ENCODE measurements around the gene ALAD. TPM values are rescaled to one million over a fixed set of nuclear protein-coding genes. Genes with fewer than 3 reads are reported as not detected.

ALAD gene
- total RNA-seq, 1 experiment from 2014 or later: 21.0 TPM

- Histone ChIP-seq H3K79me2 (ENCODE audit: low read length) (no peaks in the 10 kb centered on the region), H3K9ac (ENCODE audit: low read length) (no peak overlapping the region), H3K9me3 (ENCODE audit: low read length) (no peaks in the 10 kb centered on the region), H3K4me1 (ENCODE audit: low read length) (no peaks in the 10 kb centered on the region), H3K27ac (ENCODE audit: low read length) (no peak overlapping the region), H3K9me2 (replicated peaks; ENCODE audit: insufficient read depth, low read length) (no peaks in the 10 kb centered on the region), H4K20me1 (ENCODE audit: insufficient read depth, low read depth, low read length) (no peaks in the 10 kb centered on the region), H2AFZ (ENCODE audit: low read length) (no peak overlapping the region), H3K4me2 (ENCODE audit: low read depth, low read length, poor library complexity, severe bottlenecking) (no peak overlapping the region), H3K4me3 (ENCODE audit: low read length) (no peak overlapping the region), H3K36me3 (ENCODE audit: insufficient read depth, low read length) (no peaks in the 10 kb centered on the region), H3K27me3 (ENCODE audit: low read length) (no peaks in the 10 kb centered on the region)
- no peak for DNase-seq
These were observed 36.1 kb downstream of the ALAD start for GRCh38 chr9:113364951-113365350.

DNA sequence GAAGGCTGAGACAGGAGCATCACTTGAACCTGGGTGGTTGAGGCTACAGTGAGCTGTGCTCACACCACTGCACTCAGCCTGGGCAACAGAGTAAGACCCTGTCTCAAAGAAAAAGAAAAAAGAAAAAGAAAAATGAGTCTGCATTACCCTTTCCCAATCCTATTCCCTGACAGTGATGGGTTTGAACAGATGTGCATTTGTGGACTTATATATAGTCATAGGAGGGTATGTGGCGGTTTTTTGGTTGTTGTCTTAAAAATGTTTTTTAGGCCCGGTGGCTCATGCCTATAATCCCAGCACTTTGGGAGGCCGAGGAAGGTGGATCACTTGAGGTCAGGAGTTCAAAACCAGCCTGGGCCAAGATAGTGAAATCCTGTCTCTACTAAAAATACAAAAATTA lies 37.7 kb downstream of the ALAD start:
- Histone ChIP-seq H3K9ac (ENCODE audit: low read length) (no peak overlapping the region), H2AFZ (ENCODE audit: low read length) (no peak overlapping the region), H4K20me1 (ENCODE audit: insufficient read depth, low read depth, low read length) (no peaks in the 10 kb centered on the region), H3K36me3 (ENCODE audit: insufficient read depth, low read length) (no peaks in the 10 kb centered on the region), H3K27ac (ENCODE audit: low read length) (no peak overlapping the region), H3K27me3 (ENCODE audit: low read length) (no peaks in the 10 kb centered on the region), H3K9me3 (ENCODE audit: low read length) (no peaks in the 10 kb centered on the region), H3K9me2 (replicated peaks; ENCODE audit: insufficient read depth, low read length) (no peaks in the 10 kb centered on the region), H3K4me1 (ENCODE audit: low read length) (no peaks in the 10 kb centered on the region), H3K4me3 (ENCODE audit: low read length) (no peak overlapping the region), H3K4me2 (ENCODE audit: low read depth, low read length, poor library complexity, severe bottlenecking) (no peak overlapping the region), H3K79me2 (ENCODE audit: low read length) (no peaks in the 10 kb centered on the region)
- no peak for DNase-seq

GRCh38 chr9:113361304-113362018 lies 39.6 kb downstream of the ALAD start:
- Histone ChIP-seq H2AFZ (ENCODE audit: low read length) (no peak overlapping the region), H3K9ac (ENCODE audit: low read length) (no peak overlapping the region), H3K9me2 (replicated peaks; ENCODE audit: insufficient read depth, low read length) (no peaks in the 10 kb centered on the region)

DNA sequence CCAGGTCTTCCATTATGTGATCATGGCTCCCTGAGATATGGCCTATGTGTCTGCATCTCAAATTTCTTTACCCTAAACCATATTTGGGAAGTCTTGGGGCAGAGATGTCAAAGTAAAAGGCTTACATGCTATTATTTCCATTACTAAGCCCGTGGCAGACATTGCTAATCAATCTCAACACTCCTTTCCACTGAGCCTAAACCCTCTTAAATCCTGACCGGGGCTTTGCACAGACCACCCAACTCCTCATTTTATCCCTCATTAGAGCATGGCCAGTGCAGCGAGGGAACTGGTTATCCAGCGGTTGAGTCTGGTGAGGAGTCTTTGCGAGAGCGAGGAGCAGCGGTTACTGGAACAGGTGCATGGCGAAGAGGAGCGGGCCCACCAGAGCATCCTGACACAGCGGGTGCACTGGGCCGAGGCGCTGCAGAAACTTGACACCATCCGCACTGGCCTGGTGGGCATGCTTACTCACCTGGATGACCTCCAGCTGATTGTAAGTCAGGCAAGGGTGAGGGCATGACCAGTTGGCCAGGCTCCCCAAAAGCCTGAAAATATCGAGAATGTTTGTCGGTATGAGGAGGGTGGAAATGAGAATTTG lies 40.7 kb downstream of the ALAD start:
- Histone ChIP-seq H2AFZ (ENCODE audit: low read length) (no peak overlapping the region), H3K9me2 (replicated peaks; ENCODE audit: insufficient read depth, low read length) (no peaks in the 10 kb centered on the region), H3K36me3 (ENCODE audit: insufficient read depth, low read length) (no peaks in the 10 kb centered on the region), H3K27me3 (ENCODE audit: low read length) (no peaks in the 10 kb centered on the region), H4K20me1 (ENCODE audit: insufficient read depth, low read depth, low read length) (no peaks in the 10 kb centered on the region), H3K27ac (ENCODE audit: low read length) (no peak overlapping the region), H3K4me2 (ENCODE audit: low read depth, low read length, poor library complexity, severe bottlenecking) (no peak overlapping the region), H3K79me2 (ENCODE audit: low read length) (no peaks in the 10 kb centered on the region), H3K9me3 (ENCODE audit: low read length) (no peaks in the 10 kb centered on the region), H3K4me3 (ENCODE audit: low read length) (no peak overlapping the region), H3K9ac (ENCODE audit: low read length) (no peak overlapping the region), H3K4me1 (ENCODE audit: low read length) (no peaks in the 10 kb centered on the region)
- no peak for DNase-seq

More at GRCh38 chr9:113361304-113362018, 39.6 kb downstream of the ALAD start:
- no peaks in the 10 kb centered on the region for H3K79me2 ChIP-seq (ENCODE audit: low read length)
- no peaks in the 10 kb centered on the region for H3K4me1 ChIP-seq (ENCODE audit: low read length)
- no peaks in the 10 kb centered on the region for H4K20me1 ChIP-seq (ENCODE audit: insufficient read depth, low read depth, low read length)
- H3K4me2 ChIP-seq (ENCODE audit: low read depth, low read length, poor library complexity, severe bottlenecking): no peak overlapping the region
- DNase-seq: no peak
- H3K27ac ChIP-seq (ENCODE audit: low read length): no peak overlapping the region
- no peak overlapping the region for H3K4me3 ChIP-seq (ENCODE audit: low read length)
- no peaks in the 10 kb centered on the region for H3K9me3 ChIP-seq (ENCODE audit: low read length)
- no peaks in the 10 kb centered on the region for H3K36me3 ChIP-seq (ENCODE audit: insufficient read depth, low read length)
- H3K27me3 ChIP-seq (ENCODE audit: low read length): no peaks in the 10 kb centered on the region

DNA sequence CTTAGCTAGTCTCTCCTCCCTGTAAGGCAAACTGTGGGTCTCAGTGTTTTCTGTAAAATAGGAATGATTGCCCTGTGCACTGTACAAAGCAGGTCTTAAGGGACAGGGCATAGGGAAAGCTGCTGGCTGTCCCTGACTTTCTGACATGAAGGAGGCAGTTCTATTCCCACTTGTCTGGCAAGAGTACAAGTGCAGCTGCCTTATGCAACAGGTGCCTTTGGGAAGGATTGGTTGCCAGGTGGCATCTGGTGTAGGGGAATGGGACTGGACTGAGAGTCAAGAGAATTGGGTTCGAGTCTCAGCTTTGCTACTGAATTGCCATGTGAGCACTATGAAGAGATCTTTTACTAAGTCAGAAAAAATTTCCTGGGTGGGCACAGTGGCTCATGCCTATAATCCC lies 41.7 kb downstream of the ALAD start:
- Histone ChIP-seq H3K27ac (ENCODE audit: low read length) (no peak overlapping the region), H3K36me3 (ENCODE audit: insufficient read depth, low read length) (no peaks in the 10 kb centered on the region), H2AFZ (ENCODE audit: low read length) (no peak overlapping the region), H3K9ac (ENCODE audit: low read length) (no peak overlapping the region), H3K4me3 (ENCODE audit: low read length) (no peak overlapping the region), H4K20me1 (ENCODE audit: insufficient read depth, low read depth, low read length) (no peaks in the 10 kb centered on the region), H3K4me1 (ENCODE audit: low read length) (no peaks in the 10 kb centered on the region), H3K4me2 (ENCODE audit: low read depth, low read length, poor library complexity, severe bottlenecking) (no peak overlapping the region), H3K27me3 (ENCODE audit: low read length) (no peaks in the 10 kb centered on the region), H3K79me2 (ENCODE audit: low read length) (no peaks in the 10 kb centered on the region), H3K9me3 (ENCODE audit: low read length) (no peaks in the 10 kb centered on the region), H3K9me2 (replicated peaks; ENCODE audit: insufficient read depth, low read length) (no peaks in the 10 kb centered on the region)
- DNase-seq: no peak

DNA sequence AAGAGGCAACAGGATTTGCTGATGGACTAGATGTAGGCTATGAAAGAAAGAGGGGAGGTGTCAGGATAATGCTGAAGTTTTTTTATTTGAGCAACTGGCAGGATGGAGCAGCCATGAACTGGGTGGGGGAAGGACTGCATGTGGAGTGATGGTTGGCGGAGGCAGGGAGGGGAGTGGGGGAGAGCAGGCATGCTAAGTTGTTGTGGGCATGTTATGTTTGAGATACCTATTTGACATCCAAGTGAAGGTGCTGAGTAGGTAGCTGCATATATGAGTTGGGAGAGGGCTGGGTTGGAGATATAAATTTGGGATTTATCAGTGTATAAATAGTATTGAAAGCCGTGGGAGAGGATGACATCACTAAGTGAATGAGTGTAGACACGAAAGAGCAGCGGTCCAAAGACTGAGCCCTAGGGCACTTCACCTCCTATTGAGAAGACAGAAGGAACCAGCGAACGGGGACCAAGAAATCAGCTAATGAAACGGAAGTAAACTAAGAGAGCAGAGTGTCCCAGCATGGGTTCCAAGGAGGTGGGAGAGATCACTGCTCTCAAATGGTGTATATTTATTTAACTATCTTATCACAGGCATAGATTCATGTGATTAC lies 44.3 kb downstream of the ALAD start:
- H3K4me2 ChIP-seq (ENCODE audit: low read depth, low read length, poor library complexity, severe bottlenecking): no peak overlapping the region
- H3K36me3 ChIP-seq (ENCODE audit: insufficient read depth, low read length): no peaks in the 10 kb centered on the region
- no peak overlapping the region for H3K4me3 ChIP-seq (ENCODE audit: low read length)

DNA sequence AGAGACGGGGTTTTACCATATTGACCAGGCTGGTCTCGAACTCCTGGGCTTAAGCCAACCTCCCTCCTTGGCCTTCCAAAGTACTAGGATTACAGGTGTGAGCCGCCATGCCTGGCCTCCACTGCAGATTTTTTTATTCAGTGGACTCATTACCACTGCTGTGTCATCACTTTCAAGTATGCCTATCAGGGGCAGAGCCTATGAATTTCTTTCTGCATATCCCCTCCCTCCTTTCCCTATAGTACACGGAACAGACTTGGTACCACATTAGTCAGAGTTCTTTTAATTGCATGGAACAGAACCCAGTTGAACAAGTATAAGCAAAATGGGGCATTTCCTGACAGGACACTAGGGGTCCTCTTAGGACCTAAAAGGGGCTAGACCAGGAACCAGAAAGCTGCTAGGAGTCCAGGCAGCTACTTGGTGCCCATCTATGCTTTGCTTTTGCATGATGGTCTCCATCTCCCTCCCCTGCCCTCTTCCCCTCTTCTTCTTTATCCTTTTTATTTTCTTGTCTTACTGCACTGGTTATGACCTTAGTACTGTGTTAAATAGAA lies 46.0 kb downstream of the ALAD start:
- Histone ChIP-seq H3K79me2 (ENCODE audit: low read length) (no peaks in the 10 kb centered on the region), H3K9me2 (replicated peaks; ENCODE audit: insufficient read depth, low read length) (no peaks in the 10 kb centered on the region), H3K9me3 (ENCODE audit: low read length) (no peaks in the 10 kb centered on the region), H3K27me3 (ENCODE audit: low read length) (no peaks in the 10 kb centered on the region), H3K4me2 (ENCODE audit: low read depth, low read length, poor library complexity, severe bottlenecking) (no peak overlapping the region), H2AFZ (ENCODE audit: low read length) (no peak overlapping the region), H4K20me1 (ENCODE audit: insufficient read depth, low read depth, low read length) (no peaks in the 10 kb centered on the region), H3K36me3 (ENCODE audit: insufficient read depth, low read length) (no peaks in the 10 kb centered on the region), H3K9ac (ENCODE audit: low read length) (no peak overlapping the region), H3K4me1 (ENCODE audit: low read length) (peaks cover 8% of the 10 kb centered on the region), H3K27ac (ENCODE audit: low read length) (no peak overlapping the region), H3K4me3 (ENCODE audit: low read length) (no peak overlapping the region)
- DNase-seq: peak; percentile 51

More for the DNA sequence above, 44.3 kb downstream of the ALAD start:
- Histone ChIP-seq H3K79me2 (ENCODE audit: low read length) (no peaks in the 10 kb centered on the region), H3K27ac (ENCODE audit: low read length) (no peak overlapping the region), H4K20me1 (ENCODE audit: insufficient read depth, low read depth, low read length) (no peaks in the 10 kb centered on the region), H3K27me3 (ENCODE audit: low read length) (no peaks in the 10 kb centered on the region), H3K9ac (ENCODE audit: low read length) (no peak overlapping the region), H3K4me1 (ENCODE audit: low read length) (no peaks in the 10 kb centered on the region), H2AFZ (ENCODE audit: low read length) (no peak overlapping the region), H3K9me3 (ENCODE audit: low read length) (no peaks in the 10 kb centered on the region), H3K9me2 (replicated peaks; ENCODE audit: insufficient read depth, low read length) (no peaks in the 10 kb centered on the region)
- no peak for DNase-seq

DNA sequence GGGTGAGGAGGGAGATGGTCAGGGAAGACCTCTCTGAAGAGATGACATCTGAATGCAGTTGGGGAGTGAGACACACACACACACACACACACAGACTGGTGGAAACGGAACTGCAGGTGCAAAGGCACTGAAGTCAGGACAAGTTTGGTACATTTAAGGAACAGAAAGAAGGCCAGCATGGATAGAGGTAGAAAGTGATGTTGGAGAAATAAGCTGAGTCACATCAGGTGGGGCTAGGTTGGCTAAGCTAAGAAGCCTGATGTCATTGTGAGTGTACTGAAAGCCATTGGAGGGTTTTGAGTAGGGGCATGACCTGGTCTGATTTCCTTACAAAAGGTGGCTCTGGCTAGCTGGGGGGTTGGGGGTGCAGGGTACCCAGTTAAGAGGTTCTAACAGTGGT lies 48.7 kb downstream of the ALAD start:
- H3K4me2 ChIP-seq (ENCODE audit: low read depth, low read length, poor library complexity, severe bottlenecking): no peak overlapping the region
- no peak for DNase-seq

More for the DNA sequence above, 48.7 kb downstream of the ALAD start:
- Histone ChIP-seq H4K20me1 (ENCODE audit: insufficient read depth, low read depth, low read length) (no peaks in the 10 kb centered on the region), H3K4me1 (ENCODE audit: low read length) (peaks cover 8% of the 10 kb centered on the region), H3K4me3 (ENCODE audit: low read length) (no peak overlapping the region), H3K27me3 (ENCODE audit: low read length) (no peaks in the 10 kb centered on the region), H3K9me3 (ENCODE audit: low read length) (no peaks in the 10 kb centered on the region), H3K79me2 (ENCODE audit: low read length) (no peaks in the 10 kb centered on the region), H2AFZ (ENCODE audit: low read length) (no peak overlapping the region), H3K9ac (ENCODE audit: low read length) (no peak overlapping the region), H3K36me3 (ENCODE audit: insufficient read depth, low read length) (no peaks in the 10 kb centered on the region), H3K9me2 (replicated peaks; ENCODE audit: insufficient read depth, low read length) (no peaks in the 10 kb centered on the region), H3K27ac (ENCODE audit: low read length) (no peak overlapping the region)
